OCI-LY7 (cell line): ENCODE results near the gene PRSS48. TPM values are rescaled to one million over a fixed set of nuclear protein-coding genes. Genes with fewer than 3 reads are reported as not detected.

Source experiments
- BruUV-seq: library from RNA; stranded (reverse); fragments of 400-500 nt; replicated peaks from 2 replicates; lab custom pipeline; 2021; lab: Mats Ljungman, UMichigan
- CTCF ChIA-PET: fragments of 300-600 bp; sonication (Branson Sonifier 250); formaldehyde crosslinking; loops from one replicate; lab custom pipeline; 2022; ENCODE audit warnings: antibody characterized with exemption; ENCODE audit not compliant: unreplicated experiment; lab: Charles Lee
- POLR2A ChIA-PET: fragments of 300-600 bp; sonication (Branson Sonifier 250); formaldehyde crosslinking; loops from one replicate; lab custom pipeline; 2022; ENCODE audit warnings: antibody characterized with exemption; lab: Charles Lee
- DNase-seq: peaks from one replicate; pipeline ENCODE4 v3.0.0-alpha.2; 2015; ENCODE audit warnings: low spot score
- H2AFZ ChIP-seq: fragments of 200-600 bp; sonication (generic), shearing (Covaris generic); 2 replicates; pipeline ENCODE4 v1.6.1; 2014; ENCODE audit warnings: mild to moderate bottlenecking, antibody characterized with exemption, low read length, moderate library complexity
- H3K27ac ChIP-seq: fragments of 200-600 bp; sonication (generic); 2 replicates; pipeline ENCODE4 v1.5.1; 2014; ENCODE audit warnings: mixed run types, low read depth, mild to moderate bottlenecking, moderate library complexity, low read length, inconsistent platforms; ENCODE audit not compliant: poor library complexity, severe bottlenecking
- H3K36me3 ChIP-seq: fragments of 200-600 bp; sonication (generic); 2 replicates; pipeline ENCODE4 v1.6.1; 2014; ENCODE audit warnings: mild to moderate bottlenecking, antibody characterized with exemption, low read length, moderate library complexity, mixed read lengths; ENCODE audit not compliant: insufficient read depth
- H3K4me1 ChIP-seq: fragments of 200-600 bp; sonication (generic); 2 replicates; pipeline ENCODE4 v1.5.1; 2014; ENCODE audit warnings: mild to moderate bottlenecking, low read length; ENCODE audit not compliant: insufficient read depth, poor library complexity, severe bottlenecking
- H3K4me2 ChIP-seq: fragments of 200-600 bp; sonication (generic); 2 replicates; pipeline ENCODE4 v1.6.1; 2014; ENCODE audit warnings: mild to moderate bottlenecking, low read length
- H3K4me3 ChIP-seq: fragments of 200-600 bp; sonication (generic); 2 replicates; pipeline ENCODE4 v1.5.1; 2014; ENCODE audit warnings: mild to moderate bottlenecking, low read depth, low read length; ENCODE audit not compliant: poor library complexity, severe bottlenecking
- H3K79me2 ChIP-seq: fragments of 200-600 bp; sonication (generic); 2 replicates; pipeline ENCODE4 v1.6.1; 2016; ENCODE audit warnings: low read depth, mild to moderate bottlenecking, low read length, moderate library complexity, mixed read lengths; ENCODE audit not compliant: insufficient read depth
- H3K9me2 ChIP-seq: fragments of 200-600 bp; sonication (generic); 2 replicates; pipeline ENCODE4 v1.6.1; 2016; ENCODE audit warnings: mild to moderate bottlenecking, low read length, mixed read lengths; ENCODE audit not compliant: insufficient read depth
- H3K9me3 ChIP-seq: fragments of 200-600 bp; sonication (generic); 2 replicates; pipeline ENCODE4 v1.6.1; 2014; ENCODE audit warnings: mild to moderate bottlenecking, mixed run types, low read length, mixed read lengths
- H4K20me1 ChIP-seq: fragments of 200-600 bp; sonication (generic); 2 replicates; pipeline ENCODE4 v1.6.1; 2014; ENCODE audit warnings: mild to moderate bottlenecking, antibody characterized with exemption, low read length, moderate library complexity, mixed read lengths; ENCODE audit not compliant: insufficient read depth
- CTCF ChIP-seq: fragments of 200-600 bp; sonication (generic); conservative IDR thresholded peaks from 2 replicates; pipeline ENCODE4 v1.5.1; 2014; ENCODE audit warnings: mild to moderate bottlenecking, antibody characterized with exemption, low read length, moderate library complexity, mixed read lengths
- EZH2phosphoT487 ChIP-seq: fragments of 200-600 bp; sonication (generic); IDR thresholded peaks from 2 replicates; pipeline ENCODE4 v1.6.1; 2018; ENCODE audit warnings: low read depth, borderline replicate concordance, mild to moderate bottlenecking, mixed run types, antibody characterized with exemption, low read length, moderate library complexity, mixed read lengths
- intact Hi-C: fragments of 100-400 bp; cut with micrococcal nuclease; formaldehyde crosslinking; loops from one replicate; pipeline ENCODE4 v1.10.0; 2022; ENCODE audit not compliant: unreplicated experiment
- total RNA-seq, 2 experiments: library from RNA; depleted of rRNA in 1 of 2; stranded (reverse); fragments of >200 nt in 1 of 2; shearing (Covaris generic) in 1 of 2; gene quantifications; 2 replicates each; pipeline ENCODE4 v1.2.3, GENCODE V29; 2014 to 2022

PRSS48 gene
- total RNA-seq, 2 experiments from 2014 or later, result not detected

DNA sequence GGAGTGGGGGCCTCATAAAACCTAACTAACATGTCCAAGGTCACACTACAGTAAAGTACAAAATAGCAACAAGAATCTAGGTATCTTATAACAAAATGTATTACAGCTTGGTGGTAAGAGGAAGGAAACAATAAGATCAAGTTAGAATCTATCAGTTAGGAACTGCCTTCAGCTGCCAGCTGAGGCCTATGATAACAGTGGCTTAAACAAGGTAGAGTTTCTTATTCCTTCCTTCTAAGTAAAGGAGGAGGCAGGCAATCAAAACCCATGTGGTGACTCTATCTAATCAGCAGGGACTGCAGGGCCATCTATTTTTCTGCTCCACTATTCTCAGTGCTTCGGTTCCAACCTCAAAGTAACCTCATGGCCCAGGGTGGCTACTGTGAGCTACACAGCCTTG, 37.5 kb downstream of the PRSS48 start:
- Histone ChIP-seq H3K9me2 (no peaks in the 10 kb centered on the region), H2AFZ (no peak overlapping the region), H3K79me2 (no peaks in the 10 kb centered on the region), H3K9me3 (no peaks in the 10 kb centered on the region), H3K4me3 (no peak overlapping the region), H4K20me1 (no peaks in the 10 kb centered on the region), H3K27ac (no peak overlapping the region), H3K36me3 (no peaks in the 10 kb centered on the region), H3K4me1 (no peaks in the 10 kb centered on the region), H3K4me2 (no peak overlapping the region)
- BruUV-seq, result no TSS peak
- ChIA-PET CTCF (no interaction called here), POLR2A (no interaction called here)
- DNase-seq, result no peak
- intact Hi-C loops, result no loop called here
- TF ChIP-seq CTCF, result no peak
- TF ChIP-seq EZH2phosphoT487, result no peak

DNA sequence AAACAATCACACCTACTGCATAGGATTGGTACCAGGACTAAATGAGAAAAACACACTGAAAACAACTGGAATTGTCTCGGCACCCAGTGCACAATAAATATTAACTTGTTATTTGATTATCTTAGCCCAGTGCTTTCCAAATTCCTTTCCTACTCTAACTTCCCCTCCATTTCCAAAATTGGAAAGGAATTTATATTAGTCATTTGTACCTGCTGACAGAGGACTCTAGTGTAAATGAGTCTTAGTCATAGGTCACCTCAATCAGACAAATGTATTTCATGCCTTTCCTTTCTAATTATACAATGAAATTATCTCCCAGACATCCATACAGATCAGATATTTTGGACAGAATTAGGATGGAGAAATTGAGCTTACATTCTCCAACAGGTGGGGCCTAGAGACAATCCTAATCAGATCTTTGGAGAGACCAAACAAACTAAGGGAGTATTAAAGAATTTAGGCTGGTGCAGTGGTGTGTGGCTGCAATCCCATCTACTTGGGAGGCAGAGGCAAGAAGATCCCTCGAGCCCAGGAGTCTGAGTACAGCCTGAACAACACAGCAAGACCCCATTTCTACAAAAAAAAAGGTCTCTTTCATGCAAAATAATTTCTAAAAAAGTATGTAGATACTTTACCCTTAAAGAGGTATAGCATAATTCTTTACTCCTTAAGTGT, 38.4 kb downstream of the PRSS48 start:
- Histone ChIP-seq H4K20me1 (no peaks in the 10 kb centered on the region), H3K36me3 (no peaks in the 10 kb centered on the region), H3K9me2 (no peaks in the 10 kb centered on the region), H3K79me2 (no peaks in the 10 kb centered on the region), H3K4me3 (no peak overlapping the region), H3K9me3 (no peaks in the 10 kb centered on the region), H3K4me2 (no peak overlapping the region), H3K27ac (no peak overlapping the region), H3K4me1 (no peaks in the 10 kb centered on the region), H2AFZ (no peak overlapping the region)
- BruUV-seq, result no TSS peak
- no peak for DNase-seq
- POLR2A ChIA-PET, result no interaction called here
- CTCF ChIA-PET, result no interaction called here
- intact Hi-C loops, result no loop called here
- no peak for TF ChIP-seq EZH2phosphoT487
- TF ChIP-seq CTCF, result no peak

GRCh38 chr4:151316645-151317044, 39.7 kb downstream of the PRSS48 start:
- POLR2A ChIA-PET, result interaction anchor here (0.9 kb wide), 1 partner anchor 11 kb away, joined by 3 read pairs; no protein-coding TSS in a partner anchor
- no TSS peak for BruUV-seq
- Histone ChIP-seq H3K9me3 (no peaks in the 10 kb centered on the region), H3K79me2 (no peaks in the 10 kb centered on the region), H3K9me2 (no peaks in the 10 kb centered on the region), H3K4me1 (no peaks in the 10 kb centered on the region), H4K20me1 (no peaks in the 10 kb centered on the region), H3K27ac (no peak overlapping the region), H3K4me2 (no peak overlapping the region), H3K36me3 (no peaks in the 10 kb centered on the region), H3K4me3 (no peak overlapping the region), H2AFZ (no peak overlapping the region)
- DNase-seq, result no peak
- CTCF ChIA-PET, result no interaction called here
- no peak for TF ChIP-seq CTCF
- TF ChIP-seq EZH2phosphoT487, result no peak
- intact Hi-C loops, result no loop called here
